Gastroesophageal sphincter (tissue), 3 donors: ENCODE measurements around the gene ZNF503.

Experiments
- EP300 ChIP-seq: sonication (generic); formaldehyde crosslinking; IDR thresholded peaks from one replicate; pipeline ENCODE4 v1.6.1; 2017; ENCODE audit warnings: antibody characterized with exemption, mild to moderate bottlenecking
- POLR2A ChIP-seq, 2 donors: fragments of 450-650 bp; IDR thresholded peaks; one replicate each; pipeline ENCODE4 v1.6.1; 2017; ENCODE audit warnings: antibody characterized with exemption in 2 of 2, mild to moderate bottlenecking in 2 of 2, moderate library complexity in 1 of 2
- POLR2AphosphoS5 ChIP-seq: sonication (generic); formaldehyde crosslinking; IDR thresholded peaks from one replicate; pipeline ENCODE4 v1.6.1; 2017; ENCODE audit warnings: antibody characterized with exemption
- TF ChIP-seq, protein P1 (sequence below), 4 experiments: fragments of 200-600 bp in 2 of 4; fragments of 450-650 bp in 2 of 4; sonication (generic) in 1 of 4; IDR thresholded peaks; one replicate each; pipeline ENCODE4 v1.5.1; 2017 to 2019; ENCODE audit warnings: antibody characterized with exemption in 4 of 4, mild to moderate bottlenecking in 2 of 4, moderate library complexity in 2 of 4

DNA sequence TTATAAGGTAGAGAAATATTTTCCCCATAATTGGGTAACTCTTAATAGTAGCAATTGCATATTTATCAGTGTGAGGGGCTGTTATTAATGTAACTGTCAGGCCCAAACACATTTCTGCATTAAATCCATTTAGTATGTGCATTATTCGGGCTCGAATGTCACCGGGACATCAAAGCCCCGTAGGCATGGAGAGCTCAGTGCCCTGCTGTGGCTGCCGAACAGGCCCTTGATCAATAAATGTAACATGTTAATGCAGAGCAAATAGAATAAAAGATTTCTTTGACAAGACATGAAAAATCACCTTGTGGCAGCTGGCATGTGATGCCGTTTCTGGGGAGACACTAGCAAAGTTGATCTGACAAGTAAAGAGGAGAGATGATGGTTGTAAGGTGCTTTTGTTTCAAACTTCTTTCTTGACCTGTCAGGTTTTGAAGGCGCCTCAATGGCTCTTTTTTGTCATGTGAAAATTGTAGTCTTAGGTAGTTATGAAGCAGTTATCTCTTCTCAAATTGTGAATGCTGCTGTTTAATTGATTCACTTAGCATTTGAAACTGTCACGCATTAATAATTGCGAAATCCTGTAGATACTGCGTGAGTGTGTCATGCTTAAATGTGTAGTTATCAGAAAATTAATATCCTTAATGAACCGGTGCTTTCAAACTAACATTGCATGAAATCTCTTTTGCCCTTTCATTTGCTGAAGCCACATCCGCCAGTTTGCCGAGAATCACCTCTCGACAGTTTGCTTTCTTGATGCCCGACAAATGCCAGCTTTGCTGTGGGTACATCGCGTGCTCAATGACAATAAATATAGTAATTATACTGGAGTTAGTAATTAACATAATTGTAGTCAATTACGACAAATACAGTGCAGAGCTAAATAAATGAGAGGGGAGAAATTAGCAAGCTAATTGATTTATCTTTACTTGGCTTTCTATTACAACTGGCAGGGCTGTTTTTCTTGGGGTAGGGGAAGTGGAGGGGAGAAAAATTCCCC lies 49.4 kb upstream of the ZNF503 start:
- TF ChIP-seq, protein P1, sequence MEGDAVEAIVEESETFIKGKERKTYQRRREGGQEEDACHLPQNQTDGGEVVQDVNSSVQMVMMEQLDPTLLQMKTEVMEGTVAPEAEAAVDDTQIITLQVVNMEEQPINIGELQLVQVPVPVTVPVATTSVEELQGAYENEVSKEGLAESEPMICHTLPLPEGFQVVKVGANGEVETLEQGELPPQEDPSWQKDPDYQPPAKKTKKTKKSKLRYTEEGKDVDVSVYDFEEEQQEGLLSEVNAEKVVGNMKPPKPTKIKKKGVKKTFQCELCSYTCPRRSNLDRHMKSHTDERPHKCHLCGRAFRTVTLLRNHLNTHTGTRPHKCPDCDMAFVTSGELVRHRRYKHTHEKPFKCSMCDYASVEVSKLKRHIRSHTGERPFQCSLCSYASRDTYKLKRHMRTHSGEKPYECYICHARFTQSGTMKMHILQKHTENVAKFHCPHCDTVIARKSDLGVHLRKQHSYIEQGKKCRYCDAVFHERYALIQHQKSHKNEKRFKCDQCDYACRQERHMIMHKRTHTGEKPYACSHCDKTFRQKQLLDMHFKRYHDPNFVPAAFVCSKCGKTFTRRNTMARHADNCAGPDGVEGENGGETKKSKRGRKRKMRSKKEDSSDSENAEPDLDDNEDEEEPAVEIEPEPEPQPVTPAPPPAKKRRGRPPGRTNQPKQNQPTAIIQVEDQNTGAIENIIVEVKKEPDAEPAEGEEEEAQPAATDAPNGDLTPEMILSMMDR (IDR thresholded peaks at IDR 0.05): no peak
- TF ChIP-seq POLR2A (IDR thresholded peaks at IDR 0.05) (no peak), EP300 (no peak), POLR2AphosphoS5 (no peak)
